PC-9 (cell line): Measurements from ENCODE around the gene INKA1. TPM values are rescaled to one million over a fixed set of nuclear protein-coding genes. Genes with fewer than 3 reads are reported as not detected.

Experiments used
- BruUV-seq: library from RNA; stranded (reverse); fragments of 400-500 nt; replicated peaks from 2 replicates; lab custom pipeline; 2021; lab: Mats Ljungman, UMichigan
- CTCF ChIA-PET: fragments of 300-600 bp; sonication (Branson Sonifier 250); formaldehyde crosslinking; loops from one replicate; lab custom pipeline; 2022; ENCODE audit warnings: antibody characterized with exemption; lab: Charles Lee
- POLR2A ChIA-PET: fragments of 300-600 bp; sonication (Branson Sonifier 250); formaldehyde crosslinking; loops from one replicate; lab custom pipeline; 2022; ENCODE audit warnings: antibody characterized with exemption; ENCODE audit not compliant: unreplicated experiment; lab: Charles Lee
- DNase-seq, 2 experiments: peaks; one replicate each; pipeline versions ENCODE4 v3.0.0 to v3.0.0-alpha.2; 2015 to 2022; ENCODE audit warnings: mixed read lengths in 1 of 2
- H2AFZ ChIP-seq: fragments of 200-600 bp; sonication (generic); 2 replicates; pipeline ENCODE4 v1.8.1; 2017; ENCODE audit warnings: antibody characterized with exemption
- H3F3A ChIP-seq: fragments of 200-600 bp; sonication (generic); 2 replicates; pipeline ENCODE4 v1.8.1; 2017; ENCODE audit warnings: antibody characterized with exemption, mild to moderate bottlenecking, low read depth; ENCODE audit not compliant: insufficient read depth
- H3K27ac ChIP-seq: fragments of 200-600 bp; sonication (generic); 2 replicates; pipeline ENCODE4 v1.6.1; 2016; ENCODE audit warnings: mixed run types
- H3K27me3 ChIP-seq: fragments of 200-600 bp; sonication (generic); 2 replicates; pipeline ENCODE4 v1.6.1; 2016; ENCODE audit warnings: low read depth, mixed run types; ENCODE audit not compliant: insufficient read depth
- H3K36me3 ChIP-seq: fragments of 200-600 bp; sonication (generic); 2 replicates; pipeline ENCODE4 v1.6.1; 2016; ENCODE audit warnings: low read depth, mixed run types
- H3K4me1 ChIP-seq: fragments of 200-600 bp; sonication (generic); replicated peaks from 2 replicates; pipeline ENCODE4 v1.6.1; 2016; ENCODE audit warnings: mixed run types; ENCODE audit not compliant: insufficient read depth
- H3K4me2 ChIP-seq: fragments of 200-600 bp; sonication (generic); 2 replicates; pipeline ENCODE4 v1.6.1; 2017; ENCODE audit warnings: mixed run types
- H3K4me3 ChIP-seq: fragments of 200-600 bp; sonication (generic); 2 replicates; pipeline ENCODE4 v1.6.1; 2016; ENCODE audit warnings: mixed run types
- H3K79me2 ChIP-seq: fragments of 200-600 bp; sonication (generic); 2 replicates; pipeline ENCODE4 v1.6.1; 2017; ENCODE audit warnings: low read depth, mixed run types
- H3K9me2 ChIP-seq: fragments of 200-600 bp; sonication (generic); 2 replicates; pipeline ENCODE4 v1.8.1; 2017; ENCODE audit warnings: mild to moderate bottlenecking; ENCODE audit not compliant: insufficient read depth
- H3K9me3 ChIP-seq: fragments of 200-600 bp; sonication (generic); 2 replicates; pipeline ENCODE4 v1.8.1; 2016; ENCODE audit warnings: low read depth; ENCODE audit not compliant: insufficient read depth
- H4K20me1 ChIP-seq: fragments of 200-600 bp; sonication (generic); 2 replicates; pipeline ENCODE4 v1.8.1; 2017; ENCODE audit not compliant: insufficient read depth
- CTCF ChIP-seq: fragments of 200-600 bp; sonication (generic); conservative IDR thresholded peaks from 2 replicates; pipeline ENCODE4 v1.6.1; 2017; ENCODE audit warnings: mixed run types, antibody characterized with exemption, mild to moderate bottlenecking, moderate library complexity
- EZH2 ChIP-seq: fragments of 200-600 bp; sonication (generic); IDR thresholded peaks from 2 replicates; pipeline ENCODE4 v1.8.0; 2017; ENCODE audit warnings: antibody characterized with exemption, low read depth
- intact Hi-C: fragments of 100-400 bp; cut with micrococcal nuclease; formaldehyde crosslinking; loops from one replicate; pipeline ENCODE4 v1.10.0; 2022; ENCODE audit not compliant: unreplicated experiment
- total RNA-seq: library from RNA; stranded (reverse); gene quantifications from 2 replicates; pipeline ENCODE4 v1.2.3, GENCODE V29; 2021

INKA1 gene
- total RNA-seq, 1 experiment from 2014 or later = not detected

- H3K4me3 ChIP-seq = no peak overlapping the region
- H3K9me3 ChIP-seq = no peaks in the 10 kb centered on the region
- no peak overlapping the region for H3K27ac ChIP-seq
- H3F3A ChIP-seq = no peaks in the 10 kb centered on the region
- H3K9me2 ChIP-seq = no peaks in the 10 kb centered on the region
- intact Hi-C loops = no loop called here
- H3K4me1 ChIP-seq = no peaks in the 10 kb centered on the region
- TF ChIP-seq CTCF (no peak), EZH2 (no peak)
- BruUV-seq = no TSS peak
- DNase-seq = no peak
- H3K79me2 ChIP-seq = no peaks in the 10 kb centered on the region
- no peaks in the 10 kb centered on the region for H3K36me3 ChIP-seq
- CTCF ChIA-PET = interaction anchor here (0.6 to 1.2 kb wide), 2 partner anchors 12 to 27 kb away, joined by 5 to 8 read pairs; partner anchors contain the start of gene UBA7
- H2AFZ ChIP-seq = no peak overlapping the region
- H3K27me3 ChIP-seq = no peaks in the 10 kb centered on the region
- POLR2A ChIA-PET = no interaction called here
- no peaks in the 10 kb centered on the region for H4K20me1 ChIP-seq
- H3K4me2 ChIP-seq = no peak overlapping the region
These were observed 23.0 kb downstream of the INKA1 start for GRCh38 chr3:49826016-49826415.

- Histone ChIP-seq H3F3A (no peaks in the 10 kb centered on the region), H3K9me2 (no peaks in the 10 kb centered on the region), H3K4me1 (no peaks in the 10 kb centered on the region), H3K4me3 (no peak overlapping the region), H3K9me3 (no peaks in the 10 kb centered on the region), H3K36me3 (no peaks in the 10 kb centered on the region), H2AFZ (no peak overlapping the region), H3K79me2 (no peaks in the 10 kb centered on the region), H3K27ac (no peak overlapping the region), H4K20me1 (no peaks in the 10 kb centered on the region), H3K27me3 (no peaks in the 10 kb centered on the region), H3K4me2 (no peak overlapping the region)
- DNase-seq = no peak
- ChIA-PET CTCF (no interaction called here), POLR2A (no interaction called here)
- no TSS peak for BruUV-seq
- TF ChIP-seq EZH2 (no peak), CTCF (no peak)
- intact Hi-C loops = no loop called here
These were observed 28.3 kb downstream of the INKA1 start for GRCh38 chr3:49831341-49831740.

GRCh38 chr3:49839193-49839809 lies 36.2 kb downstream of the INKA1 start:
- H3K27me3 ChIP-seq = no peaks in the 10 kb centered on the region
- H3K9me3 ChIP-seq = no peaks in the 10 kb centered on the region
- TF ChIP-seq CTCF (peak; percentile 80), EZH2 (no peak)
- H3K27ac ChIP-seq = no peak overlapping the region
- H3F3A ChIP-seq = no peaks in the 10 kb centered on the region
- H3K9me2 ChIP-seq = no peaks in the 10 kb centered on the region
- H3K4me2 ChIP-seq = no peak overlapping the region
- ChIA-PET CTCF (interaction anchor here (0.6 to 1.8 kb wide), 6 partner anchors 34 to 387 kb away, joined by 3 to 10 read pairs (median 5); partner anchors contain the start of gene INKA1), POLR2A (no interaction called here)
- no TSS peak for BruUV-seq
- H4K20me1 ChIP-seq = no peaks in the 10 kb centered on the region
- H3K79me2 ChIP-seq = no peaks in the 10 kb centered on the region
- 0 out of 2 replicates have a peak, but pooled peaks cover 3% of the 10 kb centered on the region for H3K36me3 ChIP-seq
- intact Hi-C loops = loop anchor here (1.0 kb wide), 5 partner anchors 37 to 385 kb away; no protein-coding TSS in a partner anchor
- H2AFZ ChIP-seq = no peak overlapping the region
- H3K4me3 ChIP-seq = no peak overlapping the region
- no peaks in the 10 kb centered on the region for H3K4me1 ChIP-seq
- peak in 1 of 2 experiments; percentile 59 for DNase-seq
